ENCODE measurements around the gene PSMG2.

The PSMG2 gene, protein sequence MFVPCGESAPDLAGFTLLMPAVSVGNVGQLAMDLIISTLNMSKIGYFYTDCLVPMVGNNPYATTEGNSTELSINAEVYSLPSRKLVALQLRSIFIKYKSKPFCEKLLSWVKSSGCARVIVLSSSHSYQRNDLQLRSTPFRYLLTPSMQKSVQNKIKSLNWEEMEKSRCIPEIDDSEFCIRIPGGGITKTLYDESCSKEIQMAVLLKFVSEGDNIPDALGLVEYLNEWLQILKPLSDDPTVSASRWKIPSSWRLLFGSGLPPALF

DNA sequence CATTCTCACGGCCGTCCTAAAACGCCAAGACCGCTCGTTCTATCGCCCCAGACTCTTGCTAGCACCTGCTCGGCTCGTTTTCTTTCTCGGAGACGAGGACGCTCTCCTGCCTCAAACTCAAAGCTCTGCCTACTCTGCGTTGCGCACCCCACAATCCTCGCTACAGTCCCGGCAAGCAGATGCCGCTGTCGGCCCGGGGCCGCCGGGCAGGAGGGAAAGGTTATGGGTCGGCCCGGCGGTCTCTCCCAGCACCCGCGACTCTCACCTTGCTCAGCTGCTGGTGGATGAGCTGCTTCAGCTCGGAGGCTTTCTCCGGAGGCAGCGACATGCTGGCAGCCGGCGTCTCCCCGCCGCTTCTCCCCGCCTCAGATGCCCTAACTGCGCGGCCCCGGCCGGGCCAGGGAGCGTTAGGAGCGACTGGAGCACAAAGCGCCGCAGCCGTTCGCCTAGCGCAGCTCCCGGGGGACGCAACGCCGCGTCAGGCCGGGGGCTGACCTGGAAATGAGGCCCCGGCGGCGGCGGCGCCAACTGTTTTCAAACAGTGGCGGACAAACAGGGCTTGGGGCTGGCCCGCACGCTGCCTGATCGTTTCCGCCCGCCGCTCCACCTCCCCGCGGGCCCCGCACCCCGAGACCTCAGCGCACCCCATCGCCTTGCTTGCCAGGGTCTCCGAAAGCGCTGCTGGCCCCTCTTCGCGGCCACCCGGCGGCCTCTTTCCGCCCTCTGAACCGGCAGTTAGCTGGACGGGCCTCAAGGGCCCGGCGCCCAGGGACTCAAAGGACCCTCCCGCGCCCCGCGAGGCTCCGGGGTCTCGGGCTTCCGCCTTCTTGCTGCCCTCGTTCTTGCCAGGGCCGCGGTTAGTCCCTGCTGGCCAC lies at the start of gene PSMG2, which contains the start of gene CEP76:
TSS of gene PSMG2 (plus strand) at position 822 of the 875 bp plus-strand sequence. CDS start 66 bp downstream, outside the sequence.
TSS of gene CEP76 (minus strand) at position 503 of the 875 bp plus-strand sequence. CDS start at position 328, 175 bp downstream.
- DNase-seq: peak; percentile 86

DNA sequence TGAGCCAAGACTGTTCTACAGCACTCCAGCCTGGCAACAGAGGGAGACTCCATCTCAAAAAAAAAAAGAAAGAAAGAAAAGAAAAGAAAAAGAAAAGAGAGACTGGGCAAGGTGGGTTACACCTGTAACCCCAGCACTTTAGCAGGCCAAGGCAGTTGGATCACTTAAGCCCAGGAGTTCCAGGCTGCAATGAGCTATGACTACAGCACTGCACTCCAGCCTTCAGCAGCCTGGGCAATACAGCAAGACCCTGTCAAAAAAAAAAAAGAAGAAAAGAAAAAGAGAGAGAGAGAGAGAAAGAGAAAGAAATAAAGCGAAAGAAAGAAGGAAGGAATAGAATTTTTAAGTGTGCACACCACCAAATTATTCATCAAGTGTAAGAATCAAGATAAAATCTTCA lies 47.9 kb upstream of the PSMG2 start:
- DNase-seq: no peak

DNA sequence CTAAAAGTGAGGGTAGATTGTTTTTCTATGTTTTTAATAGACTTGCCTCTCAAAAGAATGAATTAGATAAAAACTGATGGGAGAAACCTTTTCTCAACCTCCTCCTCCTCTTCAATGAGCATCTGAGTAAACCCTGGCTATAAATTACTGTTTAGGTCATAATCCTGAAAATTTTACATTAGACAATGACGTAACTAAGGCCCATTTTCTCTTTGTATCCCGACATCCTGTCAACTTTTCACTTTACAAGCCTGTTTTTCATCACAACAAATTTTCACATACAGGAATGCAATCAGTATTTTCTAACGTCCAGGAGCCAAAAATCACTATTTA lies 46.3 kb upstream of the PSMG2 start:
- DNase-seq: no peak

DNA sequence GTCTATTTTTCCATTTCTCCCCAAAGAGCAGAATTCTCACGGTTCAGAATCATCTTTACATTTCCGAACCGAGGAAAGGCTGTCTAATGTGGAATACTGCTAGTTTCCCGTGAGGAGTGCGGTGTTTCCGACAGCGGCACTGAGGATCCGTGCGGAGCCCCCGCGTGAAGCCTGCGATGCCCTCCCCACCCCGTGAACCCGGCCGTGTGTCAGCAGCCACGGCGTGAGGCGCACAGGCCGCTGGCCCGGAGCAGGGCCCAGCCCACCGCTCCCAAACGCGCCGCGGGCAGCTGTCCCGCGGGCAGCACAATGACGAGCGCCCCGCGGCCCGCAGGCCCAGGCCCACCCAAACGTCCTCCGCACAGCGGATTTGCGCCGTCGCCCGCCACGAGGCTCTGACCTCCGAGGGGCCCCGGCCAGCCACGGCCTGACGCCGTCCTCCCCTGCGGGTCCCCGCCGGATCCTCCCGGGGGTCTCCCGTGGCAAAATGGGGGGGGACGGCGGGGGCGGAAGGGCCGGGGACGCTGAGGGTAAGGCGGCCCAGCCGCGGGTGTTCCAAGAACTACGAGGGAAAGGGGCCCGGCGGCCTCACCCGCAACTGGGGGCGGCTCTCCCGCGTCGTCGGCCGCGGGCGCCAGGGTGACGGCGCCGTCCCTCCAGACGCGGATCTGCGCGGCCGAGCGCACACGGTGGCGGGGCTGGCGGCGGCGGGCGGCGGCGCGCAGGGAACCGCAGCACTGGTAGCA lies 45.7 kb upstream of the PSMG2 start:
- DNase-seq: peak; percentile 31

DNA sequence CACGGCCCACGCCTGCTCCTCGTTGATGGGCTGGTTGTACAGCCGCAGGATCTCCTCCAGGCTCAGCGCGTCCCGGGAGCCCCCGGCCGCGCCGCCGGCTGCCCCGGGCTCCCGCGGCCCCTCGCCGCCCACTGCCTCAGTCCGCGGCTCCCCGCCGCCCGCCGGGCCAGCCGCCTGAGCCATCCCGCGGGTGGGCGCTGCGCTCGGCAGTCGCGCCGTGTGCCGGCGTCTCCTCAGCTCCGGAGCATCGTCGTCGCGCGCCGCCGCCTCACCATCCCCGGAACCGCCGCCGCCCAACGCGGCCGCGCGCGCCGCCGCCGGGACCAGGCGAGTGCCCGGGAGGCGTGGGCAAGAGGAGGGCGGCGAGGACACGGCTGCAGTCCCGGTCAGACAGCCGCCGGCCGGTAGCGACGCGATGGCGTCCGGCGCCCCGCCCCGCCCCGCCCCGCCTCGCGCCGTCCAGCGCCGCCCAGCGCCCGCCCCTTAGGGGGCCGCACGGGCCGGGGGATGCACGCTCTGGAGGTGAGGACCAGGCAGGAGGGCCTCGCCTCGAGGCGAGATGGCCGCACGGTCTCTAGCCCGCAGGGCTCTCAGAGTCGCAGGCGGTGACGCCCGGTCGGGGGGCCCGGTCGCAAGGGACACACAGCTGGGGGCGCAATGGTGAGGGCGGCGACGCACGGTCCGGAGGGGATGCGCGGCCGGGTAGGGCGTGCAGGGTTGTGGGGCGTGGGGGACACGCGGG lies 45.0 kb upstream of the PSMG2 start, which contains the start of gene SPIRE1:
TSS of gene SPIRE1 (minus strand) at position 424 of the 742 bp plus-strand sequence. CDS start at position 183, 241 bp downstream.
- DNase-seq: peak; percentile 33

DNA sequence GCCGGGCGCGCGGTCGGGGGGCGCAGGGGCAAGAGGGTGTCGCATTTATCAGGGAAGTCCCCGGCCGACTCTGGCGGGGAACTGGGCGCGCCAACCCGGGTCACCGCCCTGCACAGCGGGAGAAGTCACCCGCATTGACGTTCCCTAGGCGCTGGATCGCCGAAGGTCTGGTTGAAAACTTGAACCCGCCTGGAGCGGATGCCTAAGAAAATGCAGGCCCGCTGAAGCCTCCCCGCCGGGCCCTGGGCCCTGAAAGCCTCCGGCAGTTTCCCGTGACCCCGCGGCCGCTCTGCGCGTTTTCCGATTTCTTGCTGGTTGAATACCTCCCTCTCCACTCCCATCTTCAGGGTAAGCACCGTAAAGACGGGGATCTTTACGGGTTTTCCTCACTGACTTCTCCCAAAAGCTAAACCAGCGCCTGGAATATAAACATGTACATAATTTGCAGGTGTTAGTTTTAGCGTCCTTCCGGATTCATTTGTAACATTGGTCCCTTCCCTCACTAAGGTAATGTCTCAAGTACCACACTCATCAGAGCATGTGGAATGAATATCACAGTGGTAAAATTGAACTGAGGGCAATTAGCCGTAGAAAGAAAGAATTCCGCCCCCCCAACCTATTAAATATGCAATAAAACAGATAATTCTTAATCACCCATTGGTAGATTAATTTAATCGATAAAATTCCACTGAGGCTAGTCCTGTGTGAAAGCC lies 44.3 kb upstream of the PSMG2 start:
- DNase-seq: no peak

DNA sequence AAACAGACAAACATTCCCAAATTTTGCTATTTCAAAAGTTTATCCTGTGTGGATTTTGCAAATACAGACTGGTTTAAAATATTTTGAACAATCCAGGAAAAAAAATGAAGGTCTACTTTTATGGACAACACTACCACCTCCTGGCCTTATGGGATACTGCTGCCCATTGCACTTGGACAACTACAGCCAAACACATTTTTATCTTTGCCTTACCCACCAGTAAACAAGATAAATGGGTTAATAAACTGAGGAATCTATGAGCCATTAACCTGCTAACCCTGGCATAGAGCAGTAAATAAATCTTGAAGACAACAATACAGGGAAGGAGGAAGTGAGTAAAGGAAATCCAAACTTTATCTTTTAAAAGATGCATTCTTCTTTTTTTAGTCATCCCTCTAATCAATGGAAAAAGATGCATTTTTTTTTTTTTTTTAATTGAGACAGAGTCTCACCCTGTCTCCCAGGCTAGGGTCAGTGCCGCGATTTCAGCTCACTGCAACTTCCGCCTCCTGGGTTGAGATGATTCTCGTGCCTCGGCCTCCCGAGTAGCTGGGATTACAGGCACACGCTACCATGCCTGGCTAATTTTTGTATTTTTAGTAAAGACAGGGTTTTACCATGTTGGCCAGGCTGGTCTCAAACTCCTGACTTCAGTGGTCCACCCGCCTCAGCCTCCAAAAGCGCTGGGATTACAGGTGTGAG lies 42.8 kb upstream of the PSMG2 start:
- DNase-seq: peak; percentile 37

DNA sequence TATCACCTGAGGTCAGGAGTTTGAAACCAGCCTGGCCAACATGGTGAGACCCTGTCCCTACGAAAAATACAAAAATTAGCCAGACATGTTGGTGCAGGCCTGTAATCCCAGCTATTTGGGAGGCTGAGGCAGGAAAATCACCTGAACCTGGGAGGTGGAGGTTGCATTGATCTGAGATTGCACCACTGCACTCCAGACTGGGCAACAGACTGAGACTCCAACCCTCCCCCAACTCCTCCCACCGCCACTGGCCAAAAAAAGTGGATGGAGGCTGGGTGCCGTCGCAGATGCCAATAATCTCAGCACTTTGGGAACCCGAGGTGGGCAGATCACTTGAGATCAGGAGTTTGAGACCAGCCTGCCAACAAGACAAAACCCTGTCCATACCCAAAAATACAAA lies 34.8 kb upstream of the PSMG2 start:
- DNase-seq: no peak

DNA sequence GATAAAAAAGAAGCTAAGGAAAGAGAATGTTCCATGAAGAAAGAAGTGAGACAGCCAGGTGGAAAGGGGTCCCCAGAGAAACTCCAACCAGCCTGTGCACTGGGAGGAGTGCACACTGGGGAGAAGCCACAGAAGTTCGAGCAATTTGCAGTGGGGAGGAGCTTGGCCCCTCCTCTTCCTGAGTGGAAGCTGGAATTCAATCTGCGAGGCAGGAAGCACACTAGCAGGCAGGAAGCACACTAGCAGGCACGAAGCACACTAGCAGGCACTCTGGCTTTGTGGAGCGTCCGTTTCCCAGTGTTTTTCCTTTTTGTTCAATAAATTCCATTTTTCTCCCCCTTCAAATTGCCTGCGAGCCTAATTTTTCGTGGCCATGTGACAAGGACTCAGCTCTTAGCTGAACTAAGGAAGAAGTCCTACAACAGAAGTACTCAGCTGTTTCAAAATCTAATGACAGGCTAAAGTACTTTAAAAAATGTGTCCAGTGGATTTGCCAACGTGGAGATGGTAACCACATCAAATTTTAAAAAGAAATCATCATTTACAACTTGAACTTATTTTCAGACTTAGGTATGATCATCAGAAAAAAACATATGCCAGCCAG lies 23.6 kb upstream of the PSMG2 start:
- no peak for DNase-seq

DNA sequence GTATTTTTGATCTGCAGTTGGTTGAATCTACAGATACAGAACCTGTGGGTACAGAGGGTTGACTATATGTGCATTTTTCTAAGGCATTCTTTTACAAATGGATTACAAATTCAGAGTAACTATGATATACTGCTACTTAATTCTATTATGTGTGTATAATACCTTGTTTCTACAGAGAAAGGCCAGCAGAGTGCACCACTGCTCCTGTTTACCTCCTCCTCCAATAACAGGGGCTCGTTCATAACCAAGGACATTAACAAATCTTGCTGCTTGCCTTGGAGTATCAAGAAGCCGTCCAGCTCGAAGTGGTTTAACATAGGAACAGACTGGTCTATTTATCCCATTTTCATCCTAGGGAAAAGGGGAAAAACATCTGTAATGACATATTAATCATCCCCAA lies 16.7 kb upstream of the PSMG2 start:
- no peak for DNase-seq

DNA sequence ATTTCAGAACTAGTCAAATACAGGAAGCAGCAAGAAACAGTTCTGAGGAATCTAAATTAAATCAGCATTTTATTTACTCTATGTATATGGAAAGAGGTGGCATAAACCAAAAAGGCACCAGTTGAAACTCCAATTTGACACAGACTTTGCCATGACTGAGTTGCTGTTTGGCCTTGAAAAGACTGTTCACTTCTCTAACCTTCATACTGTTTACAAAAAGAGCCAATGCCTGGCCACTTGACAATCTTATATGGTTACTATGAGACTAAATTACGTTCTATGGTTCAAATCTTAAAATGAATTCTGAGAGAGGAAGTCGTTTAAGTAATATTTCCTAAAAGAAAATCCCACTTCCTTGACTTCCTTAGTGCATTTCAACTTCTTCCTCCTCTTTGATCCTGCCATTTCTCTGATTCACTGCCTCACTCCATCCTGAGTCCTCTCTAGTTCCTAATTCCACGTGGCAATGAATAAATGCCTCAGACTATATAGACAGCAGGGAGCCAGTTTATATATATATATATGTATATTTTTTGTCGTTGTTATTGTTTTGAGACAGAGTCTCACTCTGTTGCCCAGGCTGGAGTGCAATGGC lies 13.5 kb upstream of the PSMG2 start:
- DNase-seq: no peak

DNA sequence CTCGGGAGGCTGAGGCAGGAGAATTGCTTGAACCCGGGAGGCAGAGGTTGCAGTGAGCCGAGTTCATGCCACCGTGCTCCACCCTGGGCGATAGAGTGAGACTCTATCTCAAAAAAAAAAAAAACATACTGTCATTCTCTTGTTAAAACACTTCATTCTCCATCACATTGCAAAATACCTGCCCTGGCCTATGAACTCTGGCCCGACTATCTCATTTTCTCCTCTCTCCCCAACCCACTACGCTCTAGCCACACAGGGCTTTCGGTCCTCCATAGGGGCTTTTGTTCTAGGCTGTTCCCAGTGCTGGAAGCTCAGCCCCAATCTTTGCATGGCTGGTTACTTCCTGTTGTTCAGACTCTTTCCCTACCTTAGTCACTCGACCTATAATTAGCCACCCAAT lies 10.6 kb upstream of the PSMG2 start:
- DNase-seq: no peak

DNA sequence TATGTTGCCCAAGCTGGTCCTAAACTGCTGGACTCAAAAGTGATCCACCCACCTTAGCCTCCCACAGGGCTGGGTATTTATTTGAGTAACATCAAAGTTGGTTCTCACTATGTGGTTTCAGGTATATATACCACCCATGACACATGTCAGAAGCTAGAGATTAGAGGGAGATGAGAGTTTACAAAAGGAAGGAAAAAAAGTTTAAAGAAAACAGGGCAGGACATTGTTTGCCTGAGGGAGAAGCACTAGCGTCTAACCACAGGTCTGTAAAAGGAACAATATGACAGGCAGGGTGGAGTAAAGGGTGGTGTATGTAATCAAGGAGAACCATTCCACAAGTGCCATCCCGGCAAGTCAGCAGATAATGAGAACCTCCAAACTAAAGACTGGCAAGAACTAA lies 8.8 kb upstream of the PSMG2 start:
- DNase-seq: no peak

DNA sequence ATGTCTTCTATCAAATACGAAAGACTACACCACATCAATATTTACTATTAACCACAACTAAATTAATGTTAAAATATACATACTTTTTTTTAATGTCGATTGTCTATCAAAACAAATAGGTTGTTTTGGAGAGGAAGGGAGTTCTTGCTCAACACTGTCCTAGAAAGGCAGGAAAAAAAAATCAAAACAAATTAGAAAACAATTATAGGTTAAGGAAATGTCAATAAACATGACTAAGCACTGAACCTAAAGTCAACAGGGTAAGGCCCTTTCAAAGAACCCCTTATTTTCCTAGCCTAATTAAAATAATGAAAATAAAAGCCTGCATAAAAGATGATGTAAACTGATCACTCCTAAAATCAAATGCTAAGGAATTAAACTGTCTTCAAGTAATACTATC lies 3.1 kb upstream of the PSMG2 start:
- DNase-seq: no peak

DNA sequence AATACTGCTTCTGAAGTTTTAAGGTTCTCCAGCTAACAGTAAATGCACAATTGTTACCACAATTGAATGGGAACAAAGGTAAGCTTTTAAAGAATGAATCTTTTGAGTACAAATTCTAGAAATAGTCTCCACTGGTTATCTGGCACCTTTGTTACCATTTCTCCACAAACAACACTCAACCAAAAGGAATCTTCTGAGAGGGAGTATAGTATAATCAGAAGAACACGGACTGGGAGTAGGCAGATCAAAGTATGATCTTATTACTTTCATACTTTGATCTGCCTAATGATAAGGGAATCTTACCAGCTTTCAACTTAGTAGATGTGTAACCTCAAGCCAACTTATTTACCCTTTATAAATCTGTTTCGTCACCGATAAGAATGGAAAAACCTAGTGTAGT lies 1.7 kb upstream of the PSMG2 start:
- no peak for DNase-seq

DNA sequence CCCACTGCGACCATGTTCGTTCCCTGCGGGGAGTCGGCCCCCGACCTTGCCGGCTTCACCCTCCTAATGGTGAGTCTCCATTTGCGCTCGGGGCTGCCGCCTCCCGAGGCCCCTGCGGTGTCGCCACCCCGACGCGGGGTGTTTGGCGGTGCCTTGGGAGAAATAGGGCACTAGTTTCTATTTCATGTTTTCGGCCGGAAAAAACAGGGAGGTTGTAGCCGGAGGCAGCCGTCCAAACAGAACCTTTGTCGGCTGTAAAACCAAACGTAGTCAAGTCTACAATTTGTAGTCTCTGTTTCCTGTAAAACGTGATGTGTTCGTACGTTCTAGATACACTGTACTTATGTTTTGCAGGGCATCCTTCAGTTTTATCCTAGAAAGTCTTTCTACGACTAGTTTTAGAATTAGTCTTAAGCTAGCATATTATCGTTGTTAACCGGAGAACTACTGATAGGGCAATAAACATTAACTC lies 290 bp downstream of the PSMG2 start:
- no peak for DNase-seq

DNA sequence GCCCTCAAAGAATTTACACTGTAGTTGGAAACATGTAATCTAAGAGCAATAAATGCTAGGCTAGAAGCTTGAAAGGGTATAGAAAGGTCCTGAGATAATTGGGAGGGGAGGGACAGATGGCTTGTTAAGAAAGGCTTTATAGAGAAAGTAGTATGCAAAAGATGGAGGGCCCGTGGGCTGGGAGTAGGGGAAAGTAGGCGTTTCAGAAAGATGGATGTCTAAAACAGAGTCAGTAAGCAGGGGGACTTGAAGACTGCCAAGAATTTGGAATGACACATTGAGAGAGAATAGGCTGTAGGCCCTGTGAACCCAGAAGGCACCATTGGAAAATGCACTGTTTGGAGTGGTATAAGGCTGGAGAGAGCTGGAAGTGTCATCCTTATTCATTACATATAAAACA lies 822 bp downstream of the PSMG2 start:
- DNase-seq: peak; percentile 14

DNA sequence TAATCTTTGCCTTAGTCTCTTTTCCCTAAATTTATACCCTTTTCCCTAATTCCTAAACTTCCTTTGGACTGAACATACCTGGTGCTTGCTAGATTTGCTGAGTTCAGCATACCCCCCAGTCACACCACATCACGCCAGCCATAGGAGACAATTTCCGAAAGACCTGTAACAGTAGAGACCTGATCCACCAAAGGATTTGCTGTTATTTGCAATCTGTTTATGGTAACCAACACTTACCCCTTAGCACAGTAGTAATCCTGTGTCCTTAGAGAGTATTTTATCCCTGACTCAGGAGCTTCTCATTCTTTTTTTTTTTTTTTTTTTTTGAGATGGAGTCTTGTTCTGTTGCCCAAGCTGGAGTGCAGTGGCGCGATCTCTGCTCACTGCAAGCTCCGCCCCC lies 8.6 kb downstream of the PSMG2 start:
- no peak for DNase-seq

DNA sequence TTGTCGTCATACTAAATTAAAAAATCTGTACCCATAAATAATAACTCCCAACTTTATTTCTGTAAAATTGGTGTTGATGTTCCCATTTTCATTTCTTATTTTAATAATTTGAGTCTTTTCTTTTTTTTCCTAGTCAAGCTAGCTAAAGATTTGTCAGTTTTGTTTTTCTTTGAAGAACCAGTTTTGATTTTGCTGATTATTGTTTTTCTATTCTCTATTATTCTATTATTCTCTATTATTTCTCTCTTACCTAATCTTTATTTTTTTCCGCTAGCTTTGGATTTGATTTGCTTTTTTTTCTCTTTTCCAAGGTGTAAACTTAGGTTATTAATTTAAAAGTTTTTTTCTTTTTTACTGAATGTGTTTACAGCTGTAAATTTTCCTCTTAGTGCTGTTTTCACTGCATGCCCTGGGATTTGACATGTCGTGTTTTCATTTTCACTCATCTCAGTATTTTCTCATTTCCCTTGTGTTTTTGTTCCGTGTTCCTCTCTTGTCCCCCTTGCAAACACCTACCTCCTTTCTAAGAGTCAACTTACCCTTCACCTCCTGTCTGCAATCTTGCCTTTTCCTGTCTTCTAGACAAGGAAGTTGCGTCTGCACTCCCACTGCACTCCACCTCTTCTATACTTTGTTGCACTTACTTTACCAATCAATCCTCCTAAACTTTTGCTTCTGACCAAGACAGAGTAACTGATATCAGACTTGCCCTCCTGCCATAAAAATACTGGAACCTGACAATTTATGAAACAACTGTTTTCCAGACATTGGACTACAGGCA lies 18.8 kb downstream of the PSMG2 start:
- DNase-seq: no peak

DNA sequence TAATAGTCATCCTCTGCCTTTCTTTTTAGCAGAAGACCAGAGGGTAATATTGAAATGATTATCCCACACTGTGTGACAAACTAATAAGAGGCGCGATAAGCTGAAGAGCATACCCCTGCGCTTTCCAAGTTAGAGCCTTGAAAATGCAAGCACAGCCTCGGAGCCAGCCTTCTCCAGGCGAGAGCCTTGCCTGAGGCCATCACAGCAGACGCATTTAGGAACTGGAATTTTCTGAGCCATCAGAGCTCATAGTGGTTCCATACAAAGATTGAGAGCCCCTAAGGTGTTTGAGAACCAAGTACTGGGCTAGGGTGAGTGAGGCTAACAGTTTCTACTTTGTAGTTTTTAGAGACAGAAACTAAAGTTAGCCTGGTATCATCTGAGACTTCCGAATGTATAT lies 19.9 kb downstream of the PSMG2 start:
- no peak for DNase-seq

Measured in activated naive CD4-positive, alpha-beta T cell treated with Interleukin-2 at 50 U/mL for 16 hours (primary cell).